ENCODE results near the gene UBE2E2.

DNA sequence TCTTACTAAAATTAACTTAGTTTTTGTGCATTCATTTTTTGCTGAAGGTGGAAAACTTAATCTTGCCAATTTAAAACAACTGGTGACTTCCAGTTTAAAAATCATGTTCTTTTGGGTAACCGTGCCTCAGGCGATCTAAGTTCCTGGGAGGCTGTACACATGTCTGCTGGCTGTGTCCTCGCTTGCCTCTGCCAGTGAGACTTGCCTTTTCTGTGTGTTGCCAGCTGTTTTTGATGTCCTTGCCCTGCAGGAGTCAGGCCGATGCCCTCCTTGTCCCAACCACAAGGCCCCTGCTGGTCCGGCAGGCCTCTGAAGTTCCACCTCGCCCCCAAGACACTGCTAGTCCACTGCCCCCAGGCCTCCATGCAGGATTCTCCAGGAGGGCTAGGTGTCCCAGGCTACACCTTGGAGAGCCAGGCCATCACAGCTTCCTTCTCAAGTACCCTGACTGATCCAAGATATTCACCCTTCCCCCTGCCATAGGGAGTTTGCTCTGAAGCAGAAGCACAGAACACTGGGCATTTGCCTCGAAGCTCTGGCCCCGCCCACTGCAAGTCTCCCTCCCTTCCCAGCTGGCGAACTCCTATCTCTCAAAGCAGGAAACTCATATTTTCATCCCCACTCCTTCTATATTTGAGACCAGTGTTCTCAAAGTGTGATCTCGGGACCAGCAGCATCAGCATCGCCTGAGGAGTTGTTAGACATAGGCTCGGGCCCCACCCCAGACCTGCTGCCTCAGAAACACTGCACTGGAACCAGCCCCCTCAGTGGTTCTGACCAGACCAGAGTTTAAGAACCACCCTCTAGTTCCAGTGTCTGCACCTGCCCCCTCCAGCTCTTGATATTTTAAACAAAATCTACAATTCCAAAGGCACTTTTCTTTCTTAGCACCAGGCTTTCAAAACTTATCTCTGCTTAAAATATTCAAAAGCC lies 416.8 kb downstream of the UBE2E2 start:
- TF ChIP-seq, protein P1, sequence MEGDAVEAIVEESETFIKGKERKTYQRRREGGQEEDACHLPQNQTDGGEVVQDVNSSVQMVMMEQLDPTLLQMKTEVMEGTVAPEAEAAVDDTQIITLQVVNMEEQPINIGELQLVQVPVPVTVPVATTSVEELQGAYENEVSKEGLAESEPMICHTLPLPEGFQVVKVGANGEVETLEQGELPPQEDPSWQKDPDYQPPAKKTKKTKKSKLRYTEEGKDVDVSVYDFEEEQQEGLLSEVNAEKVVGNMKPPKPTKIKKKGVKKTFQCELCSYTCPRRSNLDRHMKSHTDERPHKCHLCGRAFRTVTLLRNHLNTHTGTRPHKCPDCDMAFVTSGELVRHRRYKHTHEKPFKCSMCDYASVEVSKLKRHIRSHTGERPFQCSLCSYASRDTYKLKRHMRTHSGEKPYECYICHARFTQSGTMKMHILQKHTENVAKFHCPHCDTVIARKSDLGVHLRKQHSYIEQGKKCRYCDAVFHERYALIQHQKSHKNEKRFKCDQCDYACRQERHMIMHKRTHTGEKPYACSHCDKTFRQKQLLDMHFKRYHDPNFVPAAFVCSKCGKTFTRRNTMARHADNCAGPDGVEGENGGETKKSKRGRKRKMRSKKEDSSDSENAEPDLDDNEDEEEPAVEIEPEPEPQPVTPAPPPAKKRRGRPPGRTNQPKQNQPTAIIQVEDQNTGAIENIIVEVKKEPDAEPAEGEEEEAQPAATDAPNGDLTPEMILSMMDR (IDR thresholded peaks at IDR 0.05): no peak
- TF ChIP-seq EZH2 (IDR thresholded peaks at IDR 0.05): no peak
- TF ChIP-seq EZH2phosphoT487 (IDR thresholded peaks at IDR 0.05): no peak
